GOT3 (cell line): Measurements from ENCODE around the gene IDUA.

Experiments used
- DNase-seq: peaks from one replicate; lab custom pipeline; 2025; ENCODE audit warnings: mixed read lengths; lab: John Stamatoyannopoulos, UW

The IDUA gene

GRCh38 chr4:956531-957230 lies 30.2 kb upstream of the IDUA start:
- no peak for DNase-seq

DNA sequence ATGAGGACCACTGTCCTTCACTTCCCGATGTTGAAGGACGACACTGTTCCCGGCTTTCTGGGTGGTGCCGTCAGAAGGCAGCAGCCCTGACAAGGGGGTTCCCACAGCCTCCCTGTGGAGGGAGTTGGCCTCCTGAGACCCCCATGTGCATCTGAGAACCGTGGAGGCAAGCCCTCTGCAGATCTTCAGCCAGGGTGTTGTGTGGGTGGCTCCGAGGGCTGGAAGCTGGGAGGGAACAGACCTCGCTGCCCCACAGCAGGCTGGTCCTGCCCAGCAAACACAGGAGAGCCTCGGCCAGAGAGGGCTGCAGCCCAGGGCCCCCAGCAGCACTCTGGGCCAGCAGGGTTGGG lies 29.6 kb upstream of the IDUA start:
- DNase-seq = no peak

DNA sequence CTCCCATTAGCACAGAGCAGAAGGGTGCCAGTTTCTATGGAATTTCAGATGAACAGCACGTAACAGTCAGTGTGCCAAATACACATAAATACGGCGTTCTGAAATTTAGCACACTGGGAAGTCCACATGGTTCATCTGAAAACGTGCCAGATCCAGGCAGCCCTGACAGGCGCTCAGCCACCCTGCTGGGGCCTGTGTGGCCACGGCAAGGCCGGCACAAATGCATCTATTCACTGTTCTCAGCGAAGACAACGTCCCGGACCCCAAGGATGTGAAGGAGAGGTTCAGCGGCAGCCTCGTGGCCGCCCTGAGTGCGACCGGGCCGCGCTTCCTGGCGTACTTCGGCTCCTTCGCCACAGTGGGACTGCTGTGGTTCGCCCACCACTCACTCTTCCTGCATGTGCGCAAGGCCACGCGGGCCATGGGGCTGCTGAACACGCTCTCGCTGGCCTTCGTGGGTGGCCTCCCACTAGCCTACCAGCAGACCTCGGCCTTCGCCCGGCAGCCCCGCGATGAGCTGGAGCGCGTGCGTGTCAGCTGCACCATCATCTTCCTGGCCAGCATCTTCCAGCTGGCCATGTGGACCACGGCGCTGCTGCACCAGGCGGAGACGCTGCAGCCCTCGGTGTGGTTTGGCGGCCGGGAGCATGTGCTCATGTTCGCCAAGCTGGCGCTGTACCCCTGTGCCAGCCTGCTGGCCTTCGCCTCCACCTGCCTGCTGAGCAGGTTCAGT lies 29.1 kb upstream of the IDUA start:
- no peak for DNase-seq

DNA sequence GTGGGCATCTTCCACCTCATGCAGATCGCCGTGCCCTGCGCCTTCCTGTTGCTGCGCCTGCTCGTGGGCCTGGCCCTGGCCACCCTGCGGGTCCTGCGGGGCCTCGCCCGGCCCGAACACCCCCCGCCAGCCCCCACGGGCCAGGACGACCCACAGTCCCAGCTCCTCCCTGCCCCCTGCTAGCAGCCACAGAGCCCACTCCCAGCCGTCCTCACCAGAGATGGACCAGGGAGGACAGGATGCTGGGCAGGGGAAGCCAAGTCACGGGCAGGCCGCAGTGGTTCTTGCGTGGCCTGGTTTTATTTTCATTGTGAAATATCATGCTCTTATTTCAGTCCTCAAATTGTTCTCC lies 28.6 kb upstream of the IDUA start:
- DNase-seq = no peak

DNA sequence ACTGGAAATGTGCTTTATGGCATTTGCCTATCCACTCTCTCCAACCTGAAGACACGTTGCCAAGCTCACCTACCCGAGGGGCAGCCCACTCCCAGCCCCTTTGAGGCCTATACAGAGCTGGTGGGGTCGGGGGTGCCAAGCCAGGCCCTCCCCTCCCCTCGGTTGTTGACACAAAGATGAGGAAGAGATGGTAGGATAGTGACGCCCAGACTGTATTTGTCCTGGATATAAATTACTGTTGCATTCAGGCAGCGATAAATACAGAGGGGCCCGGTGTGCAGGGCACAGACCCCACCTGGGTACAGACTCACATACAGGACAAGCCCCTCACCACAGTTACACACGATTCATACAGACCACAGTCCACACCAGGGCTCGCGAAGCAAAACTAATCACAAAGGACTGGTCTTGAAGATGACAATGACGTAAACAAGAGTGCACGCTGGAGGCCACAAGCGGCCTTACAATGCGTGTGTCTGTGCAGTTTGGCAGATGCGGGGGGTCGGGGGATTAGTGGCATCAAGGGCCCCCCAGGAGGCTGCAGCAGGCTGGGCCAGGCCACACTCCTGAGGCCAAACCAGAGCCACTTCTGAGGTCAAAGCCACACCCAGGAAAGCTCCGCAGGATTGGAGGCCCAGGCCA lies 28.0 kb upstream of the IDUA start:
- no peak for DNase-seq

GRCh38 chr4:959338-960139 lies 27.3 kb upstream of the IDUA start:
- no peak for DNase-seq

DNA sequence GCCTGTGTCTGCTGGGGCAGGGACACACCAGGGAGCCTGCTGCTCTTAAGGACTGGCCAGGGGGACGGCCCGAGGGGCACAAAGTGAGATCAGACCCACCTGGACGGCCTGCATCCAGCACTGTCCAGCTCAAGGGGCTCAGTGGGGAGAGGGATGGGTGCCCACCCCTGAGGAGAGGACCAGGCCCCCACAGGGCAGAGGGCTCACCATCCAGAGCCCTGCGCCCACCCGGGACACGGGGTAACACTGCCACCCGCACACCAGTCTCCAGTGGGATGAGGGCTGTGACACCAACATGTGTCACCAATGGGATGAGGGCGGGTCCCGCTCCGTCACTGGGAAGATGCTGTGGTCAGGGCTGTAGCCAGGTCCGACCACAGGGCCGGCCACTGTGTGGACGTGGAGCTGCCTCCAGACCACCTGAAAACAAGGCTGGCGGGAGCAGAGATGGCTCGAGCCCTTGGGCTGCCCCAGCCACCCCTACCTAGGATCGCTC lies 26.7 kb upstream of the IDUA start:
- DNase-seq = no peak

DNA sequence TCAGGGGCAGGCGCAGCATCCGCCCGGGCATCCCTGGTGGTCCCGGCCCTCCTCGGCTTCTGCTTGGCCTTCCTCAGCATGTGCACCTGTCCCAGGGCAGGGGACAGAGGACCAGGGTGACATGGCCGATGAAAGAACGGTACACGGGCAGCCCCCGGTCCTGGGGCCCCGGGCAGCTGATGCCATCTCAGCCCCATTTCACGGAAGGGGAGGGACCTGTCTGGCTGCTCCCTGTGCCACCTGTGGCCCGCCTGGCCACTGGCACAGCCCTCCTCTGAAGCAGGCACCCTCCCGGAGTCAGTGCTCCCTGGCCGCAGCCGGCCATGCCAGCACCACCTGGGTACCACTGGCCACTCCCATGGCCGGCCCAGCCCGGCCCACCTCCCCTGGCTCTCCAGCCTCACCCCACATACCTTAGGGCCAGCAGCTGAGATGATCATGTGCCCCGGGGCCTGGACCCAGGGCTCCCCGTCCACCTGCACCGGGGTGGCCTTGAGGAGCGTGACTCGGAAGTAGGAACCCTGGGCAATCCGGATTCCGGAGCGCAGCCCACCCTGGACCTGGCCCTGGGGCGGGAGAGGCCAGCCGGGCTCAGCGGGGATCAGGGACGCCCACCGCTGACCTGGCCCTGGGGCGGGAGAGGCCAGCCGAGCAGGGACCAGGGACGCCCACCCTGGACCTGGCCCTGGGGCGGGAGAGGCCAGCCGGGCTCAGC lies 26.1 kb upstream of the IDUA start:
- DNase-seq = no peak

DNA sequence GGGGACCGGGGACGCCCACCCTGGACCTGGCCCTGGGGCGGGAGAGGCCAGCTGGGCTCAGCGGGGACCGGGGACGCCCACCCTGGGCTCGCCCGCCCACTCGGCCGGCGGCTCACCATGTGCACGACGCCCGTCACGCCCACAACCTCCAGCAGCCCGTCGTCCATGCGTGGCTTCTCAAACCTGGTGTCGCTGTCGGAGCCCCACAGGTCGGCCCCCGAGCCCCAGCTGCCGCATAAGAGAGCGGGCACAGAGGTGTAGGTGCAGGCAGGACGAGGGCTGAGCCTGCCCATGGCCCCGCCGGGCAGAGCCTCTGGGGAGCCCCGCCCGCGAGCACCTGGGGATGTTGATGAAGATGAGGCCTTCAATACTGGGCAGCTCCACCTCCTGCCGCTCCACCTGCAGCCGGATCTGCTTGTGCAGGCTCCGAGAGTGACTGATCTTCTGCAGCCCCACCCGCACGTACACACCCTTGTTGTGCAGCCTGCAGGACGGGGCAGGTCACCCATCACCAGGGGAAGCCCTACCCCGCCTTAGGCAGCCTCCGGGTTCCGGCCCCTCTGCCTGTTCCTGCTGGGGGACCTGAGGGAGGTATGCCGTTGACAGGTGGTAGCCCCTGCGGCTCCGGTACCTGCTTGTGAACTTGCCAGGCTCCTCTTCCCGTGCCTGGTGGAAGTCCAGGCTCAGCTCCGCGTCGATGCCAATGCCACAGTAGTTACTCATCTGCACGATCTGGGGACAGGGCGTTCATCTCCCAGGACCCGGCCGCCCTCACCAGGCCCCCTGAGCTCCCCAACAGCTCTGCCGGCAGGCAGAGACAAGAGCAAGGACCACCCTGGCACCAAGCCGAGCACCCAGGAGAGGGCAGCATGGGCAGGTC lies 25.3 kb upstream of the IDUA start:
- no peak for DNase-seq

DNA sequence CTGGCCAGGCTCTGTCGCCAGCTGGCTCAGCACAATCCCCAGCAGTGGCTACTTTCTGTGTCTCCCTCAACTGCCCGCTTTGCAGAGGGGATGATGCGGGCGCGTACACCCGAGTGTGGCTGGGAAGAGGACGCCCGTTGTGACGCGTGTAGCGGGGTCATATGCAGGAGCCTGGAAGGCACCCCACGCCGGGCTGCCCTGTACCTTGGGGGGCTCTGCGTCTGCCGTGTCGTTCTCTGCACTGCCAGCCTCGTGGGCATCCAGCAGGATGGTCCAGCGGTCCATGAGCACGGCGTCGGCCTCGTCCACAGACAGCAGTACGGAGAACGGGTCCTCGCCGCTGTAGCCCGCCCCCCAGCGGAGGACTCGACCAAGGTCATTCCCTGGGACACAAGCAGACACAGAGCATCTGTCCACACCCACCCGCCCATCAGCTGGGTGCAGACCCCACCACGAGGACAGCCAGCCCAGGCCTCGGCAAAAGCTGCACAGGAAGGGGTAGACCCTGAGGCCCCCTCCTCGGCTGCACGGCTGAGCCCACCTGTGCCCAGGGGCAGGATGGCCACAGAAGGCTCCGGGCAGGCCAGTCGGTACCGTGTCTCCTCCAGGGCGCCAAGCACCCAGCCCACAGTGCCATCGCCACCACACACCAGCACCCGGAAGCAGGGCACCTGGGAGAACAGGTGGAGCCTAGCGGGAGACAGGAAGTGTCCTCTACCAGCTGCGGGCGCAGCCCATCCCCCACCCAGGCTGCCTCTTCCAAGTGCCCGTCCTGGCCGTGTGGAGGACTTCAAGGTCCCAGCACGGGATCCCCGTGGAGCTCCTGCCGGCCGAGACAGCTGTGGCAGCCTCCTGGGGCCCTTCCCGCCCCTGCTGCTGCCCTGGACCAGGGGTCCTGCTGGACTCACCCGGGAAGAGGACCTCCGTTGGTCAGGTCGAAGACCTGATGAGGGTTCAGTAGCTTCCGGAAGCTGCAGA lies 24.3 kb upstream of the IDUA start:
- no peak for DNase-seq

DNA sequence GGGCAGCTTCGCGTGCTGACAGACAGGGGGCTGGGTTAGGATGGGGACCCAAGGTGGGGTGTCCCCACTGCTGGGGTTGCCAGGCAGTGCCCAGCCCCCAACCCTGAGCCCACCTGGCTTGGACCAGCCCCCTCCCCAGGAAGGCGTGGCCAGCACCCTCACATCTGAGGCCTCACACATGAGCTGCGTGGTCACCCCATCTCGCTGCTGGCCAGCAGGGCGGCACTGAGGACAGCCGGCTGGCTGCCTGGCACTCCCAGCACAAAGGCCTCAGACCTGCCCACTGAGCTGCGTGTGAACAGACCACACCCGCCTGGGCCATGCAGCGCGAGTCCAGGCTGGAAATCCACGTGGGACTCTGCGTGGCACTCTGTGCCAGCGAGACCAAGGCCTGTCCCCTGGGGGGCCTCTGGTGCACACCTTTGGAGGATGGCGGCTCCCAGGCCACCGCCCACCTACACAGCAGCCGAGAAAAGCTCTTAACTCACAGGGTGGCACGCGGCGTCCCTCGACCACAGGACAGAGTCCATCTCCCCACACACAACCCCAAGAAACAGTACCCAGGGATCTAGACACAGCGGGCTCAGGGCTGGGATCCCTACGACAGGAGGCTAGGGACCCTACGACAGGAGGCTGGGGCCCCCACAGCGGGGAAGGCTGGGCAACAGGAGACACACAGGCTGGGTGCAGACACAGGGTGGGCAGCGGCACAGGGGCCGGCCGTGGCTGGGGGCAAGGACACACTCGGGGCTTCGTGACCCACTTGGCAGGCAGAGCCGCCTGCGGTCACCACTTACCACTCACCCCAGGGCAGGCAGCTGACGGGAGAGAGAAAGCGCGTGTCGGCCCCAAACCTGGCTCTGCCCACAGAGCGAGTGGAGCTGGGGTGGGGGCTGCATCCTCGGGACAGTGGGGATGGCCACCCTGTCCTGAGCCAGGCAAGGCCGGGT lies 23.3 kb upstream of the IDUA start:
- no peak for DNase-seq

DNA sequence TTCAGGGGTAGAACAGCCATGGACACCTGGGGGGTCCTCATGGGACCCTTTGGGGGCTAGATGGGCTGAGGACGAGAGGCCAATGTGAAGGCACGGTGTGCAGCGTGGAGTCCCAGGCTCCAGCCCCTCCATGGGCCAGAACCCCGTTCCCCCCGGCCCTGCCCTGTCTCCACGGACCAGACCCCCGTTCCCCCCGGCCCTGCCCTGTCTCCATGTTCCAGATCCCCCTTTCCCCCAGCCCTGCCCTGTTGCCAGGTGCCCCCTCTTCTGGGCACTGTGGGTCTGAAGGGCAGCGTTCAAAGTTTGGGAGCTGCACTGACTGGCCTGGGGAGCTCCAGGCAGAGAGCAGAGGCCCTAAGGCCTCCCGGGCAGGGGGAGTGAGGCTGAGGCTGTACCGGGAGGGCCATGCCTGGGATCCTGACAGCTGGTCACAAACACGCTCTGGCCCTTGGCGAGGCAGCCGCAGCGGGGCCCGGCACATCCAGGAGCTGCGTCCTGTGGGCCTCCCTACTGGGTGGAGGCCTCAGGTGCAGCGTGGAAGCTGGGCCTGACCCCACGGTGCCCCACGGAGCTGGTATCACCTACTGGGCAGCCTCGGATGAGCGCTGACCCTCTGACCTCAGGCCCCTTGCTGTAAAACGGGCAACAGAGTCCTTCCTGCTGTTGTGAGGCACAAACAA lies 22.4 kb upstream of the IDUA start:
- DNase-seq = no peak

DNA sequence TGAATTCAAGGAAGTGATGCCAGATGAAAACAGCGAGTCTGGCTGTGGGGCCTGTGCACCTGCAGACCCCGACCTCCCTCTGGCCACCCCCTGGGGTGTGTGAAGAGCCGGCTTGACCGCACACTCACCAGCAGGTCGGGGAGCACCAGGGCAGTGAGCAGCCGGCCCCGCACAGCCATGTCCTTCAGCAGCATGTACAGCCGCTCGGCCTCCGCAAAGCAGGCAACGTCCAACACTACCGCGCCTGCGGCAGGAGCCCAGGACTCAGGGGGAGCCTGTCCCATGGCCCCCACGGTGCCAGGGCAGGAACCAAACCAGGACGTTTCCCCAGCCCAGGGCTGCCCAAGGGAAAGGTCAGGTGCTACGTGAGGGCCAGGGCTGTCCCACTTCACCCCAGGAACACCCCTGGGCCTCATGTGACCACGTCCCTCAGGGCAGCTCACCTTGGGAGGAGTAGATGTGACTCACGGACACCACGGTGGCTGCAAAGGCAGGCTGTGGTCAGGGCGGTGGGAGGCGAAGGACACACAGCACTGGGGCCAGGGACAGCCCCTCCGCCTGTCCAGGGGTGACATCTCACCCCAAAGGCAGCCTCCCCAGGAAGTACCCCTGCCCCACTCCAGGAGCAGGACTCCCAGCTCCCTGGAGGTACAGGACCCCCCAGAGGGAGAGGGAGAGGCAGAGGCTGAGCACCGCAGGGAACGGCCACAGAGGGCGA lies 21.6 kb upstream of the IDUA start:
- DNase-seq = no peak

- DNase-seq = no peak
Observed at GRCh38 chr4:965766-966134, 21.1 kb upstream of the IDUA start.

DNA sequence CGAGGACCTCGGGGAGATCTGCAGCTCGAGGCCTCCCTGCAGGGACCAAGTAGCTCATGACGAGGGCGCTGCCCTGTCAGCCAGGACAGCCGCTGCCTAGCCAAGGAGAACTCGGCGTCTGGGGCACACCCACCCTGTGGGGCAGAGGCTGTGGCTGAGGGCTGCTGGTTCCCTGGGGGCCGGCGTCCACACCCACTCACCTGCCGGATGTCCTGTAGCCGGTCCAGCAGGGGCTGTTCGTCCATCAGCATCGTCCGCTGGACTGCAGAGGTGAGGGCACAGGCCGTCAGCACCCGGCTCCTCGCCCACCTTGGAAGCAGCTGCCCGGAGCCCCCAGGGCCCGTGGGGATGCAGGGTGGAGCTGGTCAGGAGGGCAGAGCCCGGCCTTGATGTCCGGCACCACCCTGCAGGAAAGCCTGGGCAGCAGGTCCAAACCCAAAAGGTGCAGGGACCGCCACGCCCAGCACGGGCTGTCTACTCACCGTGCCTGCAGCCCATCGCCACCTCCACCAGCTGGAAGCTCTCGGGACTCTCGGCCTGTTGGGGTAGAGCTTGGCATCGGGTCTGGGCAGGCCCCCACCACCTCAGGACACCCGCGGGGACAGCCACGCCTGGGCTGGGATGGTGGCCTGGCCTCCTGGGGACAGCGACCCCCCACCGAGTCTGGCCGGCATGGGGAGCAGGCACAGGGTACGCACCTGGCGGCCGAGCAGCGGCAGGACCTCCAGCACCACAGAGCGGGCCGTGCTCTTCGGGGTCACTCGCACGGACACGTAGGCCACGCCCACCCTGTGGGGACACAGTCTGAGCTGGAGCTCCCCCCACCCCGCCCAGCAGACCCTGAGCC lies 20.4 kb upstream of the IDUA start:
- no peak for DNase-seq
